CD14-positive monocyte (primary cell): Measurements from ENCODE around the gene ANXA4. TPM values are rescaled to one million over a fixed set of nuclear protein-coding genes. Genes with fewer than 3 reads are reported as not detected.

Experiments used
- DNase-seq, 3 donors: peaks; one replicate each; pipeline ENCODE4 v3.0.0-alpha.2; 2011 to 2022
- H2AFZ ChIP-seq: 2 replicates; pipeline ENCODE4 v1.6.0; 2012; ENCODE audit warnings: mild to moderate bottlenecking, low read depth, low read length, inconsistent platforms; ENCODE audit not compliant: insufficient read depth, poor library complexity, severe bottlenecking
- H3K27ac ChIP-seq, 2 donors: 1 replicate in 1 of 2; 2 replicates in 1 of 2; pipeline ENCODE4 v1.5.1; 2012 to 2013; ENCODE audit warnings: low read length in 2 of 2, control low read depth in 1 of 2, inconsistent platforms in 1 of 2, low read depth in 1 of 2, mild to moderate bottlenecking in 1 of 2
- H3K27me3 ChIP-seq, 2 donors: one replicate each; pipeline versions ENCODE4 v1.6.0 to v1.6.1; 2011 to 2013; ENCODE audit warnings: low read length in 2 of 2; ENCODE audit not compliant: control insufficient read depth in 2 of 2, insufficient read depth in 2 of 2
- H3K36me3 ChIP-seq, 2 donors: replicated peaks in 1 of 2; 1 replicate in 1 of 2; 2 replicates in 1 of 2; pipeline versions ENCODE4 v1.5.1 to v1.6.1; 2012 to 2013; ENCODE audit warnings: low read length in 2 of 2, control low read depth in 1 of 2, inconsistent platforms in 1 of 2, mild to moderate bottlenecking in 1 of 2; ENCODE audit not compliant: insufficient read depth in 2 of 2, control insufficient read depth in 1 of 2
- H3K4me1 ChIP-seq, 2 donors: 1 replicate in 1 of 2; 2 replicates in 1 of 2; pipeline versions ENCODE4 v1.5.1 to v1.6.1; 2012 to 2013; ENCODE audit warnings: low read length in 2 of 2, control low read depth in 1 of 2, inconsistent platforms in 1 of 2, mild to moderate bottlenecking in 1 of 2, moderate library complexity in 1 of 2; ENCODE audit not compliant: insufficient read depth in 2 of 2, control insufficient read depth in 1 of 2
- H3K4me2 ChIP-seq: replicated peaks from 2 replicates; pipeline ENCODE3; 2012; ENCODE audit warnings: low read length, moderate library complexity, mild to moderate bottlenecking; ENCODE audit not compliant: poor library complexity, severe bottlenecking; ENCODE audit errors: extremely low read depth
- H3K4me3 ChIP-seq, 3 experiments: fragments of 200-600 bp in 1 of 3; sonication (generic) in 1 of 3; replicated peaks in 1 of 3; 1 replicate in 2 of 3; 2 replicates in 1 of 3; pipeline ENCODE4 v1.5.1; 2011 to 2013; ENCODE audit warnings: low read length in 3 of 3, mild to moderate bottlenecking in 3 of 3, control low read depth in 2 of 3, low read depth in 2 of 3, inconsistent platforms in 1 of 3, moderate library complexity in 1 of 3
- H3K79me2 ChIP-seq: 2 replicates; pipeline ENCODE4 v1.6.0; 2012; ENCODE audit warnings: mild to moderate bottlenecking, control low read depth, inconsistent platforms, low read length, moderate library complexity; ENCODE audit not compliant: insufficient read depth
- H3K9ac ChIP-seq: 2 replicates; pipeline ENCODE4 v1.6.0; 2017; ENCODE audit warnings: low read length, mild to moderate bottlenecking; ENCODE audit not compliant: insufficient read depth, poor library complexity, severe bottlenecking
- H3K9me3 ChIP-seq, 2 donors: replicated peaks in 1 of 2; 1 replicate in 1 of 2; 2 replicates in 1 of 2; pipeline versions ENCODE4 v1.5.1 to v1.6.1; 2012 to 2013; ENCODE audit warnings: low read length in 2 of 2, control low read depth in 1 of 2; ENCODE audit not compliant: control insufficient read depth in 1 of 2, insufficient read depth in 1 of 2
- H4K20me1 ChIP-seq: 2 replicates; pipeline ENCODE4 v1.6.0; 2012; ENCODE audit warnings: mild to moderate bottlenecking, low read length, control low read depth, moderate library complexity; ENCODE audit not compliant: insufficient read depth
- H3K27ac Mint-ChIP-seq, 7 donors: one replicate each; pipeline ENCODE4 v1.8.0; 2020; ENCODE audit warnings: mild to moderate bottlenecking in 7 of 7, mixed read lengths in 7 of 7, moderate library complexity in 6 of 7, inconsistent platforms in 2 of 7
- H3K27me3 Mint-ChIP-seq, 3 donors: one replicate each; pipeline ENCODE4 v1.8.0; 2021 to 2022; ENCODE audit warnings: low read depth in 3 of 3, mild to moderate bottlenecking in 3 of 3, mixed read lengths in 3 of 3, moderate library complexity in 3 of 3, inconsistent platforms in 1 of 3
- H3K36me3 Mint-ChIP-seq, 2 donors: one replicate each; pipeline ENCODE4 v1.8.0; 2020; ENCODE audit warnings: mixed read lengths in 2 of 2, inconsistent platforms in 1 of 2, mild to moderate bottlenecking in 1 of 2
- H3K4me1 Mint-ChIP-seq: one replicate; pipeline ENCODE4 v1.8.0; 2020; ENCODE audit warnings: mild to moderate bottlenecking, mixed read lengths
- H3K4me3 Mint-ChIP-seq, 2 donors: one replicate each; pipeline ENCODE4 v1.8.0; 2020; ENCODE audit warnings: mild to moderate bottlenecking in 2 of 2, mixed read lengths in 2 of 2, moderate library complexity in 1 of 2
- H3K9me3 Mint-ChIP-seq, 7 donors: one replicate each; pipeline ENCODE4 v1.8.0; 2020 to 2022; ENCODE audit warnings: mixed read lengths in 7 of 7, mild to moderate bottlenecking in 6 of 7, moderate library complexity in 6 of 7, inconsistent platforms in 2 of 7
- CTCF ChIP-seq: fragments of 200-600 bp; IDR thresholded peaks from one replicate; pipeline ENCODE4 v1.8.0; 2022; ENCODE audit warnings: antibody characterized with exemption, mild to moderate bottlenecking
- WGBS: methylation state at CpG from one replicate; pipeline ENCODE4 v1.1.5; 2013; ENCODE audit warnings: missing lambda C conversion rate; ENCODE audit not compliant: insufficient coverage; 5-methylcytosine and 5-hydroxymethylcytosine counted together
- intact Hi-C, 2 donors: fragments of 100-400 bp; cut with micrococcal nuclease; formaldehyde crosslinking; loops; one replicate each; pipeline versions ENCODE4 v1.15.0 to v1.15.1; 2023
- polyA plus RNA-seq, 3 donors: library from polyadenylated mRNA; depleted of rRNA in 1 of 3; unstranded in 2 of 3; stranded (reverse) in 1 of 3; fragments of 300-500 nt in 2 of 3; fragments of >200 nt in 1 of 3; fragmentation: Illumina TruSeq in 2 of 3; gene quantifications; 1 replicate in 2 of 3; 2 replicates in 1 of 3; pipeline ENCODE4 v1.2.3, GENCODE V29; 2012 to 2021

ANXA4 gene
- polyA plus RNA-seq, 3 donors: 30.0 to 95.7 (median 64.7) TPM

GRCh38 chr2:69835666-69836065, 93.7 kb downstream of the ANXA4 start:
- no peak for TF ChIP-seq CTCF
- H3K79me2 ChIP-seq: peaks cover 71% of the 10 kb centered on the region
- H3K4me1 ChIP-seq: peaks cover 10 to 13% of the 10 kb centered on the region in 2 donors
- no peaks in the 10 kb centered on the region for H3K9me3 ChIP-seq
- no peak for DNase-seq
- intact Hi-C loops: no loop called here
- Mint-ChIP-seq H3K27ac (no peak overlapping the region), H3K27me3 (peaks cover 0 to 1% (median 0%) of the 10 kb centered on the region in 3 donors), H3K36me3 (peaks cover 26 to 27% of the 10 kb centered on the region in 2 donors), H3K4me3 (no peak overlapping the region), H3K9me3 (no peaks in the 10 kb centered on the region), H3K4me1 (peaks cover 28% of the 10 kb centered on the region)
- H3K4me2 ChIP-seq: no peak overlapping the region
- no peaks in the 10 kb centered on the region for H3K27me3 ChIP-seq
- H2AFZ ChIP-seq: no peak overlapping the region
- H3K4me3 ChIP-seq: no peak overlapping the region
- peaks cover 15 to 32% of the 10 kb centered on the region in 2 donors for H3K36me3 ChIP-seq
- no peak overlapping the region for H3K9ac ChIP-seq
- WGBS: no CpG with 5 or more reads among the region's 2 CpGs
- H4K20me1 ChIP-seq: peaks cover 7% of the 10 kb centered on the region
- no peak overlapping the region for H3K27ac ChIP-seq

- H3K27ac Mint-ChIP-seq: peak overlapping the region in 2 of 7 donors; percentile 1
- Histone ChIP-seq H3K27me3 (no peaks in the 10 kb centered on the region), H4K20me1 (peaks cover 7% of the 10 kb centered on the region), H3K4me2 (no peak overlapping the region), H3K9ac (no peak overlapping the region), H3K79me2 (peaks cover 65% of the 10 kb centered on the region), H3K9me3 (no peaks in the 10 kb centered on the region), H2AFZ (no peak overlapping the region), H3K4me3 (no peak overlapping the region), H3K27ac (no peak overlapping the region), H3K4me1 (peaks cover 4 to 9% of the 10 kb centered on the region in 2 donors), H3K36me3 (peaks cover 17 to 38% of the 10 kb centered on the region in 2 donors)
- no peaks in the 10 kb centered on the region for H3K9me3 Mint-ChIP-seq
- H3K27me3 Mint-ChIP-seq: peaks cover 0 to 1% (median 0%) of the 10 kb centered on the region in 3 donors
- DNase-seq: no peak
- H3K36me3 Mint-ChIP-seq: peaks cover 28 to 30% of the 10 kb centered on the region in 2 donors
- intact Hi-C loops: no loop called here
- peaks cover 23% of the 10 kb centered on the region for H3K4me1 Mint-ChIP-seq
- WGBS: no CpG with 5 or more reads among the region's 5 CpGs
- H3K4me3 Mint-ChIP-seq: no peak overlapping the region
- TF ChIP-seq CTCF: no peak
These were observed 94.4 kb downstream of the ANXA4 start for GRCh38 chr2:69836316-69836715.
